GM21381 (cell line): ENCODE data around the gene RALGDS.

Source experiments
- ATAC-seq: cut with Tn5 transposase; IDR thresholded peaks from one replicate; pipeline ENCODE4 v1.9.1; 2021; ENCODE audit warnings: mild to moderate bottlenecking, moderate library complexity; ENCODE audit not compliant: unreplicated experiment

The RALGDS gene

DNA sequence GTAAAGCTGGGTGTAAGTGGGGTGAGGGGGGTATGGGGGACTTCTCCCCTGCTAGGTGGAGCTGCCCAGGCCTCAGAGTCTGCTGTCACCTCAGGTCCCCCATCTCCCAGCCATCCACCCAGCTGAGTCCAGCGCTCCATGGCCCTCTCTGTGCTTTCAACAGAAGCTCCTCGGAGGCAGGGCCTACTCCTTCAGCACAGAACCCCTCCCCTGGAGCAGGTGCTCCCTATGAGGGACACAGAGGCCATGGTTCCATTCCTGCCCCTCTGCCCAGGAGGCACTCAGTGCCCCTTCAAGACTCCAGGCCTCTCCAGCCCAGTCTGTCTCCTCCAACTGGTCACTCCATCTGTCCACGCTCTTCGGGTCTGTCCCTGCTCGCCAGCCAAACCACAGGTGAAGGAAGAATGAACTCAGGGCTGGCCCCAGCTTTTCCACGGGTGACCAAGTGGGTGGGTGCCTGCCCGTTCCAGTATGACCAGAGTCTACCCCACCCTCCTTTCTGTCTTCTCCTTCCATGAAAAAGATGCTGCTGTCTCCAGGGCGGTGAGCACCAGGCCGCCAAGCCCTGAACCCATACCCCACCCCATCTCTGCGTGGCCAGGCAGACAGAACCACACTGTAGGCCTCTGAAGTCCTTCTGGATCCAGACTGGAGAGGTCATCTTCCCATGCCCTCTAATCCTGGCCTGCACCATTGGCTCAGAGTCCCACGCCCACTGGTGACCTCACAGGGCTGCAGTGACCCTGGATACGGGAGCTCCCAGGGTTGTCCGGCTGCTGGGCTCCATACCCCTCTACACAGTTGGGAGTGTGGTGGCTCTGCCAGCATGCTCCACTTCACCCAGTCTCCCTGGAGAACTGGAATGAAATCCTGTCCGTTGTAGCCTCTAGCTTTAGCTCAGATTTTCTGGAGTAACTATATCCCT lies 30.8 kb upstream of the RALGDS start:
- no peak for ATAC-seq

DNA sequence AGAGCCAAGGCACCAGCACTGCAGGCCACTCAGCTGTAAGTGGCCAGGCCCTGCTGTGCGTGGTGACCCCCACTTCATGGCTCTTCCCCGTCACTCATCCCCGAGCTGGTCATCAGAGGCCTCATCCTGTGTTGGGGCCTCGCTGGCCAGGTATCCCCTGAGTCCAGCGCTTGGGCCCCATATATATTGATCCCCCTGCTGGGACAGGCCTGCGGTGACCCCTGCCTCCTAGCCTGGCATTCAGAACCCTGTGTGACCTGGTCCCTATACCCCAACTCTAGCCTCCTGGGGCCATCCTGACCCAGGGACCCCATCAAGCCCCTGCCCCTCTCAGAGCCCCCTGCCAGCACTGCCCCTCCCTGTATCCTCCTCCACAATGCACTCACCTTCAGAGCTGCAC lies 30.0 kb upstream of the RALGDS start:
- ATAC-seq = no peak

DNA sequence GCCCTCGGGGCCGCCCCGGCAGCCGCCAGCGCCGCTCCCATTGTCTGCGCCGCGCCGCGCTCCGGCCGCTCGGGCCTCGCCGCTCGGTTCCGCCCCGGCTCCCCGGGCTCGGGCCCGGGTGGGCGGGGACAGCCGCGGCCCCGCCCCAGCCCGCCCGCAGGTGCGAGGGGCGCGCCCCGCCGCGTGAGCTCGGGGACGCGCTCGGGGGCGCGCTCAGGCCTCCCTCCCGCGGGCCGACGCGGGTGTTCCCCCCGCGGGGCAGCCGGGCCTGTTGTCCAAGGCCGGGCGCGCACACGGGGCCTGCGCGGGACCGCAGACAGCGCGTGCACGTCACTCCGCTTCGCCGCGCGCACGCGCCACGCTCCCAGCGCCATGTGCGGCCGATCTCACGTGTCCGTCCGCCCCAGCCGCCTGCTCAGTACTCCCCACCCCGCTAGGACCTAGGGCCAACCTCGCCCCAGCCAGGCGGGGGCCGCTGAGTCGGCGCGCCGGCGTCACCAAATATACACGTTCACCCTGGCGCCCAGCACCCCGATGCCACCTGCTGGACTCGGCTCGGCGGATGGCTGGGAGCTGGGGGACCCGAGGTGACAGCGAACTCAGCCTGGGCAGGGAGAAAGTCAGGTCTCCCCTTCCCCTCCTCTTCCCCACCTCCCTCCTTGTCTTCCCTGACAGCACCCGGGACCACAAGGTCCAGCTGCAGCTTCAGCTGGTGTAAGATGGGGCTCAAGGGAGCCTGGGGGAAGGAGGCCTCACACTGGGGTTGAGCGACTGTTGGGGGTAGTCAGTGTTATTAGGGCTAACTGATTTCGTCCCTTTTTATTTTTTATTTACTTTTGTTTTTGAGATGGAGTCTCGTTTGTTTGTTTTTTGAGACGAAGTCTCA lies 28.3 kb upstream of the RALGDS start:
- ATAC-seq = peak; percentile 66

DNA sequence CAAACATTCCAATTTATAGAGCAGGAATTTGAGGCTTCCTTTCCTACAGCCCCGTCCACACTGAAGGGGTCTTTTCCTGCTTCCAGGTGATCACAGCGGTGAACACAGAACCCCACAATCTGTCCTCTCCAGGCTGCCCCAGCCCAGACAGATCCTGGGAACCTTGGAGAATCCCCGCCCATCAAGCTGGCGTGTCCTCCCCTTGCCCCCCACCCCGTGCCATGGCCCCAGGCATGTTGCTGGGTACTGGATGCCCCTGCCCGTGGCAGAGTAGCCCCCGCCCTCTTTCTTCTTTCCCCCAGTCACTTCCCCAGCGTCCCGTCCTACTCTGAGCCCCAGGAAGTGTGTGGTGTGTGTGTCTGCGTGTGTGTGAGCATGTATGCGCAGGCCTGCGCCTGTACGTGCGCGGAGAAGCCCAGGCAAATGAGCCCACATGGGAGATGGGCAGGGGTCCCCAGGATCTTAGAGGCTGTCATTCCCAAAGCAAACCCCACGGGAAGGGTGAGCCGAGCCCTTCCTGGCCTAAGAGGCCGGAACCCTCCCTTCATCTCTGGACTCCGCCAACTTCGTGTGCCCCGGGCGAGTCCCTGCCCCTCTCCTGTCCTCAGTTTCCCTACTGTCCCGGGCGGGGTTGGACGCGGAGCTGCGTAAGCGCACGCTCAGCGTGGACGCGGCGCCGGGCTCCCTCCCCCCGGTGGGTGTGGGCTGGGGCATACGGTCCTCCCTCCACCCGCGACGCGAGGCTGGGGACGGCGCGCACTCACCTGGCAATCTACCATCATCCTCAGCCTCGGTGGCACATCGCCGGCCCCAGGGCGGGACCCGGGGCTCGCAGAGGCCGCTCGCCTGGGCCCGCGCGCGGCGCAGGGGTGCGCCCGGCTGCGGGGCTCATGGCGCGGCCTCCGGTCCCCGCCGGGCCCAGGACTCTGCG lies 27.4 kb upstream of the RALGDS start:
- ATAC-seq = peak; percentile 6

DNA sequence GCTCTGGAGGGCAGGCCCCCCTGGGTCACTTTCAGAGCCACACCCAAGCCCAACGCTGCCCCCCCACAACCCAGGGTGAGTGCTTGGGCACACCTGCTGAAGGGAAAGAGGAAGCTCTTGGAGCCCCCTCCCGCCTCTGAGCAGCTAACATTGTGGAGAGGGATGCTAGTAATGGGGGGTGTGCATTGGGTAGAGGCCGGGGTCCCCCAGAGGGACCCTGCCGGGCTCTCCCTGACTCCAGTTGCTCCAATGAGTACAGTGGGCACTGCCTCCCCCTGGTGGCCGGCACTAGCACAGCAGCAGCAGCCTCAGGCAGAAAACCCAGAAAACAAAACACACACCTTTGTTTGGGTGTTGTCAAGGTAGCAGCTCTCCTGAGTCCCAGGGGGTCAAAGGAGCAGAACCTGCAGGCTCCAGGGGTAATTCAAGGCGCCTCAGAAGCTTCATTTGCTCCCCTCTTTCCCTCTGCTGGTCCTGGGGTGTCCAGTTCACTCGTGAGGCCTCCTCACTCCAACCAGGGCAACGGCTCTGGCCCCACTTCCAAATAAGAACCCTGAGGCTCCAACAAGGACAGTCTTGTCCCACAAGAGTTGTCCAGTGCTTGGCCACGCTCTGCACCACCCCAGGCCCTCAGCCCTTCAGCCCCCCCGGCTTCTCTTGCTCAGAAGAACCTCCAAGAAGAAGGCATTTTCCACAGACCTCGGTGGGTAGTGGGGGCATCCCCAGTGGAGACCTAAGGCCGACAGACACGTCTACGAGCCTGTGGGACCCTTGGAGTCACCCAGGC lies 26.6 kb upstream of the RALGDS start:
- ATAC-seq = no peak

DNA sequence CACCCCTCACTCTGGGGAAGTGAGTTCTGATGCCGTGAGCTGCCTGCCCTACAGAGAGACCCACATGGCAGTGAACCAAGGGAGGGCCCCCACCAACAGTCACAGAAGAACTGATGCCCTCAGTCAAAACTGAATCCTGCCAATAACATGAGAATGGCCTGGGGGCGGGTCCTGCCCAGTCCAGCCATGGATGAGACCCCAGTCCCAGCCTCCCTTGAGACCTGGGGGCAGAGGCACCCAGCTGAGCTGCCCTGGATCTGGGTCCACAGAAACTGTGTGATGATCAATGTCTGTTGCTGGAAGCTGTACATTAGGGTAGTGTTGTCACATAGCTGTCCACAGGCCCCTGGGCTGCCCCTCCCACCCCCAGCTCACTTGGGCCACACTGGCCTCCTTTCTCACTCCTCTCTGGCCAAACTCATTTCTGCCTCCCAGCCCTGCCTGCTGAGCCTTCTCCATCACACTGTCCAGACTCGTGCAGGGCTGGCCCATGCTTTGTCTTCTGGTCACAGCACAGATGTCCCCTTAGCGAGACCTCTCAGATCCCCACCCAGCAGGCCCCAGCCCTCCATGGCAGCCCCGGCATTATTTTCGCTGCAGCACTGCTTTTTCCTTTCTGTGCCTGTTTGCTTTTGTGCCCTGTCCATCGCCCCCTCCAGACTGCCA lies 25.8 kb upstream of the RALGDS start:
- no peak for ATAC-seq

DNA sequence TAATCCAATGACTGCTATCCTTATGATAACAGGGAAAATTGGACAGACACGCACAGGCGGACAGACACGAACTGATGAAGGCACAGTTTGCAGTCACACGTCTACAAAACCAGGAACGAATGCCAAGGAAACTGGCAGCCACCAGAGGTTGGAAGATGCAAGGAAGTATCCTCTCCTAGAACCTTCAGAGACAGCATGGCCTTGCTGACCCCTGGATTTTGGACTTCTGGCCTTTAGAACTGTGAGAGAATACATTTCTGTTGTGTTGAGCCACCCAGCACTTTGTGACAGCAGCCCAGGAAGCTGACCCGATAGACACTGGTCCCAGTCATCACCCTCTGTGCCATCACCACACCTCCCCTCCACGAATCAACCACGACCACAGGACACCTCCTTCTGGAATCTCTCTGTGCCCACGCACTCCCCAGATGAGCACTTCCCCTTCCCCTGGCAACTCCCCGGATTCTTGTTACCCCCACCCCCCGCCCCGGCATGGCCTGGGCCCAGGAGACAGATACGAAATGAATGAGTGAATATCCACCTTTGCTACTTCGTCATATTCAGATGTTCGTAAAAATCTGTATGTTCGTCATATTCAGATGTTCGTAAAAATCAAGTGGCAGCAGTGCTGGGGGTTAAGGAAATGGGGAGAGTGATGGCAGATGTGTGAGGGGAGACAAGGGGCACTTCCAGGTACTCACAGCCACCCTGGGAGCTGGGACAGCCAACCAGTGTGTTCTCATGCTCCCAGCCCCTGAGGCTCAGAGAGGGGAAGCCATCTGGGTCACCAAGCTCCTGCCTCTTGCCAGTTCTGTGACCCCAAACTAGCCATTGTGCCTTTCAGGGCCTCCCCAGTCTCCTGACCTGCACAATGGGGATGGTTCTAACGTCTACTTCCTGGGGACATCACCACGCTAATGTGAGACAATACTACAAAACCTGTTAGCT lies 24.1 kb upstream of the RALGDS start:
- no peak for ATAC-seq

DNA sequence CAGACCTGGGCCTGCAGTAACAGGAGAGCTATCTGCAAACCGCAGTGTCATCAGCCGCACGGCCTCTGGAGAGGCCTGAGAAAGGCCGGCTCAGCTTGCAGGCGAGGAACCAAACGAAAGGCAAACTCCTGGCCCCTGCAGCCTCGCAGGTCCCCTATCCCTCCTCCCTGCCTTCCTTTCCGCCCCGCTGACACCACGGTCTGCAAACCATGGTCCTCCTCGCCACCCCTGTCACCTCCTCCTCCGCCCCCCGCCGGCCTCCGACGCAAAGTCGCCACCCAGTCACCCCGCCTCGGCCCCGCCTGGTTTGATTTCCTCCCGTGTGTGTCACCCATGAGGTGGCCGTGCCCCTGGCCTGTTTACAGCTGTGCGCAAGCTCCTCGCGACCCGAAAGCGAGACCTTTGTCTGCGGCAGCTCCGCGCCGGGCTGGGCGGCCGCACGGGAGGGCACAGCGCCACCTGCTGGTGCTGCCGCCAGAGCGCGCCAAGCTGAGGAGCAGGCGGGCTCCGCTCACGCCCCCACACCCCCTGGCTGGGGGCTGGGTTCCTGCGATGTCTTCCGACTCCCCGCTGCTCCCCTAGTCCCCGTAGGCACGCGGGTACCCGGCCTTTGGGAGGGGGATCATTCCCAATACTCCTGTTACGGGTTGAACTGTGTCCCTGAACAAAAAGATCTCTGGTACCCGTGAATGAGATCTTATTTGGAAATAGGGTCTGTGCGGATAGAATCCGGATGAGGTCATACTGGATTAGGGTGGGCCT lies 23.3 kb upstream of the RALGDS start:
- ATAC-seq = peak; percentile 48

DNA sequence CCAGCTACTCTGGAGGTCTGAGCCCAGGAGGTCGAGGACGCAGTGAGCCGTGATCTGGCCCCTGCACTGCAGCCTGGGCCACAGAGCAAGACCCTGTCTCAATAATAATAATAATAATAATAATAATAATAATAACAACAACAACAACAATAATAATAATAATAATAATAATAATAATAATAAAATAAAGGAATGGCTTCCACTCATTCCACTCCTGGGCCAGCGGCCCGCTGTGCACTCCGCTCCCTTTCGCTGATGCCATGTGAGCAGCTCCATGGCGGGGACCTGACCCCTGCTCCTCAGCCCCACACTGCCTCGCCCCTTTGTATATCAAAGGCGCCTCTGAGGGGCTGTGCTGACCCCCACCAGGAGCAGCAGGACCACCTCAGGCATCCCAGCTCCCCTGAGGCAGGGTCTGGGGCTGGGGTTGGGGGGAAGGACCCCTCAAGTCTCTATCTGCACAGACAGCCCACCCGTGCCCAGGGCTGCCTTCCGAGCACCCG lies 22.6 kb upstream of the RALGDS start:
- no peak for ATAC-seq

DNA sequence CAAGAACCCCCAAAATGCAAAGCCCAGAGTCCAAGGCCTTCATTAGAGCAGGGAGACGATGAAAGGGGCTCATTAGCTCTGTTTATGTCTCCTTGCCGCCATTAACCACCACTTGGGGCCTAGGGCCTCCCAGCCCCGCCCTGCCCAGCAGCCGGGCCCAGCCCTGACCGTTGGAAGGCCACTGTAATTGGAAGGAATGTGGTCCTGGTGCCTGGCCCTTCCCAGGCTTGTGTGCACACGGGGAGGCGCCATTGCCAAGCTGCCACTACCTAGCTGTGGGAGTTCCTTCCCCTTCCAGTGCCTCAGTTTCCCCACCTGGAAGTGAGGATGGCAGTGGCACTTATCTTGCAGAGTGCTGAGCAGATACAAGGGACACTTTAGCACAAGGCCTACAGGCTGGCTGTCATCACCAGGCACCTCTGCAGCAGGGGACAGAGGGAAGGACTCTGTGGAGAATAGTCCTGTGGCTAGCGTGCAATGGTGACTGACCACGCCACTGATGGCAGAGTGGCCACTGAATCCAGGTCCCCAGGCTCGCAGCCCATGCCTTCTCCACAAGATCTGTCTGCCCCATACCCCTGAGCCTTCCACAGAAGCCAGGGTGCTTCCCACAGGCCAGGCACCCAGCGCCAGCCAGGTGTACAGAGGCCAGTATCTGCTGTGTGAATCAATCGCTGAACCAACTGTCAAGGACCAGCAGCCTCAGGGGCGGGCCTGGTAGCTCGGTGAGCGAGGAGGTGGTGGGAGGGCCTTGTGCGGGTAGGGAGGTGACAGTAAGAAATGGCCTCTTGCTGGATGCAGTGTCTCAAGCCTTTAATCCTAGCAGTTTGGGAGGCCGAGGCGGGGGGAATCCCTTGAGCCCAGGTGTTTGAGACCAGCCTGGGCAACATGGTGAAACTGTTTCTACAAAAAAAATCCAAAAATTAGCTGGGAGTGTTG lies 21.9 kb upstream of the RALGDS start:
- ATAC-seq = no peak

DNA sequence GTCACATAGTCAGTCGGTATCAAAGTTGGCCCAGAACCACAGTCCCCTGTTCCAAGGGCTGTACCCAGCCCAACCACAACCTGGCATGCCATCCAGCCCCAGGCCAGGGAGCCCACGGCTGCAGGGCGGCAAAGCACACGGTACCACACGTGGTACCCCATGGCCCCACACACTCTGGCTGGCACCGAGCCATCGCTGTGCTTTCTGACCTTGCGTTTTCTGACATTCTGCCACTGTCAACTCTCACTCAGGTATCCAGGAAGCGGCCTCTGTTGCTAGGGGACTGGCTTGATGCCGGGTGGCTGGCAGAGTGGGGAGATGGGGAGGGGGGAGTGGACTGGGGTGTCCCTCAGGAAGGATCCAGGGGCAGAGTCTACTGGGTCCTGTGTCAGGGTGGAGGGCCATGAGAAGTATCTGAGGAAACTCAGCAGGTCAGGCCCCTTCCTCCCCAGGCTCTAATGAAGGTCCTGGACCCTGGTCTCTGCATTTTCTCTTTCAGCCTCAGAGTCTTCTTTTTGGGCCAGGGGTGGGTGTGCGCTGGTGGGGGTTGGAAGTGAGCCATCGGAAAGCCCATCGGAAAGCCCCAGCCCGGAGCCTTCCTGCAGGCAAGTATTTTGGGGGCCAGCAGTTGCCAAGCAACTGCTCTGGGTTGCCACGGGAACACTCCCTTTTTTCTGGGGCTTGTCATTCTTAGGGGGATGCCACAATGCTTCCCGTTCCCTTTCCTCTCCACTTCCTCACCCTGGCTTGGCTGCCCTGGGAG lies 21.0 kb upstream of the RALGDS start:
- ATAC-seq = no peak

DNA sequence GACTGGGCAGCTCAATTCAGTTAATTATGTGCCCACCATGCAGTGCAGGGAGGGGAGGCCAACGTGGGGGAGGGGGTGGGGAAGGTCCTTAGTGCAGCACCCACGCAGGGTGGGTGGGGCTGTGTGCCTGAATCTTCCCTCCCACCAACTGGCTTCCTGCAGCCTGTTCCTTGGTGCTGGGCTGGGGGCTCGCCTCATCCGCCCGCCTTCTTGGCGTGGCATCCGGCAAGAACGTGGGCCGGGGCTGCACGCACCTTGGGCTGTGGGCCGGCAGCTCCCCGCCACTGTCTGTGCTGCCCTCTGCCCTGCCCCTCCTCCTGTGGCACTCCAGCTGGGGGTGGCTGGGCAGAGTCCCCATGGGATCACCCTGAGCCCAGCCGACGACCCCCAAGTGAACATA lies 19.6 kb upstream of the RALGDS start:
- no peak for ATAC-seq

DNA sequence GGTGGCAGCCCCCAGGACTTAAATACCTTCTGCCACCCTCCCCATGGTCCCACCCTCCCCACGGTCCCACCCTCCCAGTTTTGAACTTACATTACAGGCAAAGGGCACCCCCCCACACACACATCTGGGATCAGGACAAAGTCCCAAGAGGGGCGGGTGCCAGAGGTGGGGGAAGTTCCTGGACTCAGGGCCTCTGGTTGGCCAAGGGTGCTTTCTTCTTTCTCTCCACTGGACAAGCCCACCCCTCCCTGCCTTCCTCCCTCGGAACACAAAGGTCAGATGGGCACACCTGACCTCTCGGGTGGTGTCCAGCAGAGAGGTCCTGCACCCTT lies 19.1 kb upstream of the RALGDS start:
- no peak for ATAC-seq

DNA sequence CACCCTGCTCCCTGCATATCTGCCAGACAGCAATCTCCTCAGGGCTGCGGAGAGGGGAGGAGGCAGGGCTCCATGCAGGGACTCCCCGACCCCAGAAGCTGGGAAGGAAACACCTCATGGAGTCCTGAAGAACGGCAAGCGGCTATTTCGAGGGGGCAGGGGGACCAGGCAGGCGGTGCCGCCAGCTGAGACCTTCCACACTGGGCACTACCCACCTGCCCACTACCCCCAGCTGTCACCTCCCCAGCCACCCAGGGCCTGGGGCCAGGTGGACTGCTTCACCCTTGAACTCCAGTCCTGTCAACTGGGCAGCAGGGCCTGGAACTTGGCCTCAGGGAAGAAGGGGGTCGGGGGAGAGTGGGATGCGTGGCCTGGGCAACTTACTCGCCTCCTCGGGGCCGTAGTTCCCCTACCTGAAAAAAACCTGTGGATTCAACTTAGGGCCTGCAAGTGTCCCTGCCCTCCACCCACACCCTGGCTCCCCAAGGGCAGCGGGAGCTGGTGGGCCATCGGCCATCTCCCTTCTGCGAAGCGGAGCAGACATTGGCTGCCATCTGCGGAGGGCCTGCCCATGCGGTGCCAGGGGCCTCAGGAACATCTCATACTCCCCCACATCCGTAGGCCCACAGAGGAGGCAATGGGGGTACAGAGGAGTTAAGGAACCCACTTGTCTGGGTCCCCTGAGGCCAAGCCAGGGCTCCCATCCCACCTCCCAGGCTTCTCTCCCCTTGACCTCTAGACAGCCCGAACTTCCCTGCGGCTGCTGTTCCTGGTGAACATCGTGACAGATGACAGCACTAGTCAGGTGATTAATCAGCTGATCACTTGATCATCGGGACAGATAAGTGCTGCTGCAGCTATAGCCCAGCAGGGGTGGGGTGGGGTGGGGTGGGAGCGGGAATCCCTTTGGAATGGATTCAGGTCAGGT lies 18.5 kb upstream of the RALGDS start:
- ATAC-seq = no peak
